ENCODE data around the gene TBX3. TPM values are rescaled to one million over a fixed set of nuclear protein-coding genes. Genes with fewer than 3 reads are reported as not detected.

TBX3 gene
- total and polyA plus RNA-seq, 4 donors = 5.8 to 26.8 (median 17.6) TPM

- TF ChIP-seq CTCF (IDR thresholded peaks at IDR 0.05; ENCODE audit: low read depth, low read length, missing input control) (no peak), FOXA2 (IDR thresholded peaks at IDR 0.05) (no peak), GABPA (IDR thresholded peaks at IDR 0.05 in 1 of 2, conservative IDR thresholded peaks at IDR 0.05 in 1 of 2) (no peak), YY1 (IDR thresholded peaks at IDR 0.05) (no peak), HNF4A (conservative IDR thresholded peaks at IDR 0.05) (no peak), NR2F2 (IDR thresholded peaks at IDR 0.05) (no peak), ATF3 (IDR thresholded peaks at IDR 0.05) (no peak)
Measured at GRCh38 chr12:114671066-114671442, 12.9 kb downstream of the TBX3 start (continued).

- Histone ChIP-seq H3K4me1 (ENCODE audit: control insufficient read depth in 4 of 4, insufficient read depth in 4 of 4, low read length in 3 of 4) (peaks cover 4 to 35% (median 14%) of the 10 kb centered on the region in 4 donors), H3K9ac (ENCODE audit: low read depth in 1 of 2, low read length in 2 of 2) (peak overlapping the region in 1 of 2 donors; percentile 82), H3K27me3 (ENCODE audit: control insufficient read depth in 4 of 4, insufficient read depth in 4 of 4, low read length in 3 of 4) (peaks cover 0 to 4% (median 0%) of the 10 kb centered on the region in 4 donors), H3K36me3 (ENCODE audit: control insufficient read depth in 4 of 4, insufficient read depth in 3 of 4, low read depth in 1 of 4, low read length in 3 of 4) (peaks cover 3 to 16% (median 8%) of the 10 kb centered on the region in 4 donors), H3K27ac (ENCODE audit: low read depth in 1 of 2, low read length in 2 of 2) (peak overlapping the region; percentile 66 to 71), H3K9me3 (ENCODE audit: control insufficient read depth in 4 of 4, low read length in 3 of 4) (no peaks in the 10 kb centered on the region), H3K4me3 (ENCODE audit: low read depth in 1 of 3, low read length in 3 of 3) (no peak overlapping the region)
- 42% methylated on average over 3 of the region's 3 CpGs for WGBS
- no peak for DNase-seq (ENCODE audit: low spot score)
- no peak for TF ChIP-seq FOXA1 (IDR thresholded peaks at IDR 0.05)
- no peak for TF ChIP-seq TAF1 (conservative IDR thresholded peaks at IDR 0.05)
- TF ChIP-seq SP1 (IDR thresholded peaks at IDR 0.05) = no peak
- TF ChIP-seq JUND (IDR thresholded peaks at IDR 0.05) = no peak
- no peak for TF ChIP-seq HNF4G (IDR thresholded peaks at IDR 0.05)
- TF ChIP-seq ATF3 (IDR thresholded peaks at IDR 0.05) = no peak
- no peak for TF ChIP-seq YY1 (IDR thresholded peaks at IDR 0.05)
Measured at GRCh38 chr12:114670291-114670980, 13.5 kb downstream of the TBX3 start.

GRCh38 chr12:114669401-114670290 is 14.3 kb downstream of the TBX3 start:
- Histone ChIP-seq H3K27ac (ENCODE audit: low read depth in 1 of 2, low read length in 2 of 2) (peak overlapping the region; percentile 66 to 71), H3K27me3 (ENCODE audit: control insufficient read depth in 4 of 4, insufficient read depth in 4 of 4, low read length in 3 of 4) (peaks cover 0 to 4% (median 0%) of the 10 kb centered on the region in 4 donors), H3K9ac (ENCODE audit: low read depth in 1 of 2, low read length in 2 of 2) (peak overlapping the region; percentile 33 to 82), H3K9me3 (ENCODE audit: control insufficient read depth in 4 of 4, low read length in 3 of 4) (no peaks in the 10 kb centered on the region), H3K36me3 (ENCODE audit: control insufficient read depth in 4 of 4, insufficient read depth in 3 of 4, low read depth in 1 of 4, low read length in 3 of 4) (peaks cover 3 to 16% (median 6%) of the 10 kb centered on the region in 4 donors), H3K4me3 (ENCODE audit: low read depth in 1 of 3, low read length in 3 of 3) (peak overlapping the region in 2 of 3 donors; percentile 48 to 53), H3K4me1 (ENCODE audit: control insufficient read depth in 4 of 4, insufficient read depth in 4 of 4, low read length in 3 of 4) (peaks cover 5 to 35% (median 15%) of the 10 kb centered on the region in 4 donors)
- no peak for TF ChIP-seq YY1 (IDR thresholded peaks at IDR 0.05)
- no peak for DNase-seq (ENCODE audit: low spot score)
- WGBS = 42% methylated on average over 33 of the region's 33 CpGs

Measured in liver (tissue), 9 donors.